ACC112 (cell line): ENCODE results near the gene ZNF217.
A peak's percentile ranks its signal among the peaks of the same experiment; 100 is the strongest.
"Not testable (repeated sequence)": the region's sequence is repeated elsewhere in the genome, so short reads cannot be mapped to it uniquely, and the experiment has no call there.

Experiments used
- H2AFZ ChIP-seq: fragments of 200-600 bp; sonication (generic); one replicate; pipeline ENCODE4 v1.6.0; 2017; ENCODE audit warnings: antibody characterized with exemption, low read length; ENCODE audit not compliant: unreplicated experiment
- H3K27ac ChIP-seq: fragments of 200-600 bp; sonication (generic); 2 replicates; pipeline ENCODE4 v1.5.1; 2014; ENCODE audit warnings: low read depth, mild to moderate bottlenecking, antibody characterized with exemption, low read length, moderate library complexity
- H3K27me3 ChIP-seq: fragments of 200-600 bp; sonication (generic); 2 replicates; pipeline ENCODE4 v1.6.1; 2014; ENCODE audit warnings: mild to moderate bottlenecking, antibody characterized with exemption, low read length, moderate library complexity, mixed read lengths; ENCODE audit not compliant: insufficient read depth
- H3K36me3 ChIP-seq: fragments of 200-600 bp; sonication (generic); 2 replicates; pipeline ENCODE4 v1.6.1; 2016; ENCODE audit warnings: mild to moderate bottlenecking, antibody characterized with exemption, low read length, moderate library complexity, mixed read lengths; ENCODE audit not compliant: insufficient read depth
- H3K4me1 ChIP-seq: fragments of 200-600 bp; sonication (generic); one replicate; pipeline ENCODE4 v1.6.1; 2016; ENCODE audit warnings: low read length, mixed read lengths; ENCODE audit not compliant: insufficient read depth, unreplicated experiment, control insufficient read depth
- H3K4me3 ChIP-seq: fragments of 200-600 bp; sonication (generic); 2 replicates; pipeline ENCODE4 v1.5.1; 2014; ENCODE audit warnings: mild to moderate bottlenecking, low read depth, low read length
- H3K79me2 ChIP-seq: fragments of 200-600 bp; sonication (generic); one replicate; pipeline ENCODE4 v1.6.0; 2016; ENCODE audit warnings: low read length; ENCODE audit not compliant: control insufficient read depth, unreplicated experiment, insufficient read depth

Gene ZNF217

GRCh38 chr20:53621482-53622246, 28.0 kb upstream of the ZNF217 start:
- Histone ChIP-seq H3K27me3 (no peaks in the 10 kb centered on the region), H3K27ac (peak overlapping the region; percentile 96), H3K4me3 (peak overlapping the region; percentile 8; the same call in 1 of the 2 replicates), H3K4me1 (peaks cover 32% of the 10 kb centered on the region), H2AFZ (peak overlapping the region; percentile 12), H3K79me2 (no peaks in the 10 kb centered on the region), H3K36me3 (no peaks in the 10 kb centered on the region)

- not testable (repeated sequence) for H3K4me3 ChIP-seq, H2AFZ ChIP-seq, H3K36me3 ChIP-seq, H3K27me3 ChIP-seq, H3K27ac ChIP-seq, H3K79me2 ChIP-seq
- H3K4me1 ChIP-seq: peaks cover 32% of the 10 kb centered on the region
Observed at GRCh38 chr20:53618490-53619000, 24.9 kb upstream of the ZNF217 start.

GRCh38 chr20:53617791-53618489, 24.3 kb upstream of the ZNF217 start:
- H2AFZ ChIP-seq: no peak overlapping the region
- H3K4me1 ChIP-seq: peaks cover 32% of the 10 kb centered on the region
- H3K27ac ChIP-seq: no peak overlapping the region
- no peak overlapping the region for H3K4me3 ChIP-seq
- no peaks in the 10 kb centered on the region for H3K79me2 ChIP-seq
- no peaks in the 10 kb centered on the region for H3K27me3 ChIP-seq
- no peaks in the 10 kb centered on the region for H3K36me3 ChIP-seq

GRCh38 chr20:53616489-53616888, 22.9 kb upstream of the ZNF217 start:
- H3K36me3 ChIP-seq, H3K27me3 ChIP-seq, H2AFZ ChIP-seq, H3K27ac ChIP-seq, H3K79me2 ChIP-seq, H3K4me3 ChIP-seq: not testable (repeated sequence)
- peaks cover 17% of the 10 kb centered on the region for H3K4me1 ChIP-seq

- no peaks in the 10 kb centered on the region for H3K79me2 ChIP-seq
- peak overlapping the region; percentile 81 for H2AFZ ChIP-seq
Observed at GRCh38 chr20:53613748-53614147, 20.1 kb upstream of the ZNF217 start.

GRCh38 chr20:53612289-53612688, 18.6 kb upstream of the ZNF217 start:
- not testable (repeated sequence) for H3K36me3 ChIP-seq, H3K79me2 ChIP-seq, H3K4me3 ChIP-seq, H3K27me3 ChIP-seq, H2AFZ ChIP-seq
- peak overlapping the region; percentile 89 for H3K27ac ChIP-seq
- peaks cover 21% of the 10 kb centered on the region for H3K4me1 ChIP-seq

More at GRCh38 chr20:53613748-53614147, 20.1 kb upstream of the ZNF217 start:
- Histone ChIP-seq H3K27ac (peak overlapping the region; percentile 45), H3K36me3 (no peaks in the 10 kb centered on the region), H3K27me3 (no peaks in the 10 kb centered on the region), H3K4me3 (no peak overlapping the region), H3K4me1 (peaks cover 21% of the 10 kb centered on the region)

GRCh38 chr20:53611449-53611894, 17.8 kb upstream of the ZNF217 start:
- H3K4me3 ChIP-seq: 0 out of 2 replicates have a peak overlapping the region, but pooled peaks have one; percentile 55
- H2AFZ ChIP-seq: peak overlapping the region; percentile 39
- peak overlapping the region; percentile 89 for H3K27ac ChIP-seq
- H3K27me3 ChIP-seq: no peaks in the 10 kb centered on the region
- H3K36me3 ChIP-seq: no peaks in the 10 kb centered on the region
- H3K79me2 ChIP-seq: no peaks in the 10 kb centered on the region
- peaks cover 24% of the 10 kb centered on the region for H3K4me1 ChIP-seq

- Histone ChIP-seq H3K4me1 (peaks cover 28% of the 10 kb centered on the region), H3K27ac (peak overlapping the region; percentile 16), H2AFZ (peak overlapping the region; percentile 88), H3K79me2 (no peaks in the 10 kb centered on the region), H3K27me3 (no peaks in the 10 kb centered on the region), H3K4me3 (no peak overlapping the region), H3K36me3 (no peaks in the 10 kb centered on the region)
Observed at GRCh38 chr20:53609491-53610445, 16.1 kb upstream of the ZNF217 start.

- H3K36me3 ChIP-seq: no peaks in the 10 kb centered on the region
- no peak overlapping the region for H3K4me3 ChIP-seq
- peak overlapping the region; percentile 16 for H3K27ac ChIP-seq
- peaks cover 26% of the 10 kb centered on the region for H3K4me1 ChIP-seq
- no peaks in the 10 kb centered on the region for H3K79me2 ChIP-seq
- H2AFZ ChIP-seq: peak overlapping the region; percentile 88
- H3K27me3 ChIP-seq: no peaks in the 10 kb centered on the region
Observed at GRCh38 chr20:53608456-53609452, 15.1 kb upstream of the ZNF217 start.
